ENCODE results near the gene LMF1. TPM values are rescaled to one million over a fixed set of nuclear protein-coding genes. Genes with fewer than 3 reads are reported as not detected.

Gene LMF1
- total and polyA plus RNA-seq, 2 of the 8 experiments (the other 6 are each of a cell fraction or from before 2014, with no cell fraction given), result 3.5 to 9.1 TPM

DNA sequence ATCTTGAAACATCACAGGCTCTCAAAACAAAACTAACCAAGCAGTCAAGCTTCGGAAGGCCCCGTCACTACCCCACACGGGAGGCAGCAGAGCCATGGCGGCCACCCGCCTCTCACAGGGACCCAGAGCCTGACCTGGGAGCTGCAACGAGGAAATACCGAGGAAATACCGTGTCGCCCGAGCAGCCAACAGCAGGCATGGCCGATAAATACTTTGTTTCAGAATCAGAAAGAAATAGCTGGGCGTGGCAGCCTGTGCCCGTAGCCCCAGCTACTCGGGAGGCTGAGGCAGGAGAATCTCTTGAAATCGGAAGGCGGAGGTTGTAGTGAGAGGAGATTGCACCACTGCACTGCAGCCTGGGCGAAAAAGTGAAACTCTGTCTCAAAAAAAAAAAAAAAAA is 6.9 kb downstream of the LMF1 start (continued):
- TF ChIP-seq E2F6 (IDR thresholded peaks at IDR 0.05) (no peak), EZH2 (IDR thresholded peaks at IDR 0.05; ENCODE audit: low read depth, low read length, severe bottlenecking) (no peak)

Measured in H1 (cell line).